Measurements from ENCODE around the gene CSE1L.

GRCh38 chr20:49034070-49034732 is 11.9 kb upstream of the CSE1L start:
- TF ChIP-seq CTCF (IDR thresholded peaks at IDR 0.05) (no peak), ZFX (IDR thresholded peaks at IDR 0.05; ENCODE audit: borderline replicate concordance) (no peak)
